VCaP (cell line): ENCODE results near the gene GLIS1.

ENCODE experiments used
- H3K27ac ChIP-seq: fragments of 450-650 bp; 2 replicates; pipeline ENCODE4 v1.5.1; 2017
- TF ChIP-seq, protein P1 (sequence below): fragments of 450-650 bp; conservative IDR thresholded peaks from 2 replicates; pipeline ENCODE4 v1.5.1; 2017; ENCODE audit warnings: mild to moderate bottlenecking, moderate library complexity

Gene GLIS1

DNA sequence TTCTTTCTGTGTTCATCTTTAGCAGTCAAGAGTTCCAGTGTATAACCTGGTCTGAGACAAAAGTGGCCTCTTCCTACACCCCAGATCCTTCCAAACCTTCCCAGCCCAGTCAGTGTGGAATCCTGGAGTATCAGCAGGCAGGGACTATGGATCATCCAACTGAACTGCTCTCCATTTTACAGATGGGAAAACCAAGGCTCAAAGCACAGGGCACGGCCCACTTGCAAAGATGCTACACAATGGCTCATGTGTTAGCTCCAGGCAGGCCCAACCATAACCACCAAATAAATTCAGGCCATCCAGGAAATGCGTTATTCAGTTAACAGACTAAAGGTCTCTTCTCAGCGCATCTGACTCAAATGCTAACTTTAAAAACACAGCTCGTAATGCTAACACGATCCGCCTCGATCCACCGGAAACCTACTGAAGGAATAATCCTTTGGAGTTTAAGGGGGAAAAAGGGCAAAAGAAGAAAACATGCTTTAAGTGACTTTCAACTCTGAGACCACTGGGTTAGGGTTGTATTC, 7.1 kb downstream of the GLIS1 start:
- TF ChIP-seq, protein P1, sequence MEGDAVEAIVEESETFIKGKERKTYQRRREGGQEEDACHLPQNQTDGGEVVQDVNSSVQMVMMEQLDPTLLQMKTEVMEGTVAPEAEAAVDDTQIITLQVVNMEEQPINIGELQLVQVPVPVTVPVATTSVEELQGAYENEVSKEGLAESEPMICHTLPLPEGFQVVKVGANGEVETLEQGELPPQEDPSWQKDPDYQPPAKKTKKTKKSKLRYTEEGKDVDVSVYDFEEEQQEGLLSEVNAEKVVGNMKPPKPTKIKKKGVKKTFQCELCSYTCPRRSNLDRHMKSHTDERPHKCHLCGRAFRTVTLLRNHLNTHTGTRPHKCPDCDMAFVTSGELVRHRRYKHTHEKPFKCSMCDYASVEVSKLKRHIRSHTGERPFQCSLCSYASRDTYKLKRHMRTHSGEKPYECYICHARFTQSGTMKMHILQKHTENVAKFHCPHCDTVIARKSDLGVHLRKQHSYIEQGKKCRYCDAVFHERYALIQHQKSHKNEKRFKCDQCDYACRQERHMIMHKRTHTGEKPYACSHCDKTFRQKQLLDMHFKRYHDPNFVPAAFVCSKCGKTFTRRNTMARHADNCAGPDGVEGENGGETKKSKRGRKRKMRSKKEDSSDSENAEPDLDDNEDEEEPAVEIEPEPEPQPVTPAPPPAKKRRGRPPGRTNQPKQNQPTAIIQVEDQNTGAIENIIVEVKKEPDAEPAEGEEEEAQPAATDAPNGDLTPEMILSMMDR, result no peak
- no peak overlapping the region for H3K27ac ChIP-seq

- TF ChIP-seq, protein P1, result no peak
- no peak overlapping the region for H3K27ac ChIP-seq
These were observed 7.8 kb downstream of the GLIS1 start for GRCh38 chr1:53731043-53731600.

DNA sequence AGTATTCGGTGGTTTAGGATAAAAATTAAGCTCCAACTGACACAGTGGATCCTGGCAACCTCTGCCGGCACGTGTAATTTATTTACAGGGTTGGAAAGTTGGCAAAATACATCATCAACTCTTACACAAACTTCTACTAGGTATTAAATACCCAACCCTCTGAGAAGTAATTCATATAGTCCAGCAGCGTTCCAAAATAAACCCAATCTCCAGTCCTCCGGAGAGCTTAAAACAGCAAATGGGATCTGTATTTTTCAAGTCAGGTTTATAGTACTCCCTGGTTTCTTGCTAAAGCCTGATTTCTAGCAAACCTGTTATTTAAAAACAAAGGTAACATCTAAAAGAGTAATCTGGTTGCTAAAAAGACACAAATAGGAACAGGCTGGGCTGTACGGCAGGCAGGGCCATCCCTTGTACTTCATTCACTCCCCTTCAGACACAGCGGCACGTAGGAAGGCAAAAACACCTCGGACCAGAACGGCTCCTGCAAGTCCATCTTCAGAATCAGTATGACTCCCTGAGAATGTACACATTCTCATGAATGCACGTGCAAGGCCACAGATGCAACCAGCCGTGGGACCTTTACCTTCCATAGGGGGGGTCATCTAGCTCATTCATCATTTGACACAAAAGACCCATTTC, 8.6 kb downstream of the GLIS1 start:
- no peak overlapping the region for H3K27ac ChIP-seq
- TF ChIP-seq, protein P1, result no peak

GRCh38 chr1:53729456-53730223, 9.3 kb downstream of the GLIS1 start:
- TF ChIP-seq, protein P1, result no peak
- H3K27ac ChIP-seq, result no peak overlapping the region

GRCh38 chr1:53728702-53729455, 10.1 kb downstream of the GLIS1 start:
- no peak overlapping the region for H3K27ac ChIP-seq
- TF ChIP-seq, protein P1, result no peak

- H3K27ac ChIP-seq, result no peak overlapping the region
- TF ChIP-seq, protein P1, result no peak
These were observed 10.8 kb downstream of the GLIS1 start for GRCh38 chr1:53728196-53728595.
